ENCODE results near the gene SZT2. TPM values are rescaled to one million over a fixed set of nuclear protein-coding genes. Genes with fewer than 3 reads are reported as not detected.

The SZT2 gene
- total RNA-seq, 4 donors from 2014 or later = 26.4 to 61.9 (median 36.7) TPM

GRCh38 chr1:43444836-43445235 is 55.1 kb downstream of the SZT2 start:
- ATAC-seq (ENCODE audit: low FRiP score) (no peak), DNase-seq (ENCODE audit: low spot score) (no peak)
- no peak for TF ChIP-seq CTCF (IDR thresholded peaks at IDR 0.05)

GRCh38 chr1:43445606-43446387 is 56.1 kb downstream of the SZT2 start:
- ATAC-seq (ENCODE audit: low FRiP score) = no peak
- DNase-seq (ENCODE audit: low spot score) = no peak
- no peak for TF ChIP-seq CTCF (IDR thresholded peaks at IDR 0.05)

- DNase-seq (ENCODE audit: low spot score) = no peak
- TF ChIP-seq CTCF (IDR thresholded peaks at IDR 0.05) = no peak
- no peak for ATAC-seq (ENCODE audit: low FRiP score)
Observed at GRCh38 chr1:43446388-43446740, 56.7 kb downstream of the SZT2 start.

- no peak for ATAC-seq (ENCODE audit: low FRiP score)
- TF ChIP-seq CTCF (IDR thresholded peaks at IDR 0.05) = no peak
- no peak for DNase-seq (ENCODE audit: low spot score)
Observed at GRCh38 chr1:43446881-43447835, 57.5 kb downstream of the SZT2 start.

- no peak for DNase-seq (ENCODE audit: low spot score)
- no peak for ATAC-seq (ENCODE audit: low FRiP score)
- TF ChIP-seq CTCF (IDR thresholded peaks at IDR 0.05) = no peak
Observed at GRCh38 chr1:43447891-43448708, 58.4 kb downstream of the SZT2 start.

- ATAC-seq (ENCODE audit: low FRiP score) (no peak), DNase-seq (ENCODE audit: low spot score) (no peak)
- TF ChIP-seq CTCF (IDR thresholded peaks at IDR 0.05) = no peak
Observed at GRCh38 chr1:43448955-43449707, 59.4 kb downstream of the SZT2 start.
